Ishikawa (cell line): Measurements from ENCODE around the gene AUTS2.

Source experiments
- CEBPB ChIP-seq: IDR thresholded peaks from 2 replicates; pipeline ENCODE4 v1.6.1; 2012
- CREB1 ChIP-seq: IDR thresholded peaks from 2 replicates; pipeline ENCODE4 v1.6.1; 2012; ENCODE audit warnings: low read depth
- EGR1 ChIP-seq: IDR thresholded peaks from 2 replicates; pipeline ENCODE4 v1.6.1; 2012
- EP300 ChIP-seq: IDR thresholded peaks from 2 replicates; pipeline ENCODE4 v1.6.1; 2012; ENCODE audit warnings: borderline replicate concordance
- FOXM1 ChIP-seq: IDR thresholded peaks from 2 replicates; pipeline ENCODE4 v1.6.1; 2012; ENCODE audit warnings: low read depth, borderline replicate concordance
- MAX ChIP-seq: IDR thresholded peaks from 2 replicates; pipeline ENCODE4 v1.6.1; 2012
- NFIC ChIP-seq: IDR thresholded peaks from 2 replicates; pipeline ENCODE4 v1.6.1; 2012
- RAD21 ChIP-seq: IDR thresholded peaks from 2 replicates; pipeline ENCODE4 v1.6.1; 2012; ENCODE audit warnings: low read depth
- REST ChIP-seq: IDR thresholded peaks from 2 replicates; pipeline ENCODE4 v1.6.1; 2012; ENCODE audit warnings: low read depth, mild to moderate bottlenecking
- TAF1 ChIP-seq: IDR thresholded peaks from 2 replicates; pipeline ENCODE4 v1.6.1; 2012; ENCODE audit warnings: low read depth, mild to moderate bottlenecking
- TCF12 ChIP-seq: IDR thresholded peaks from 2 replicates; pipeline ENCODE4 v1.6.1; 2012; ENCODE audit warnings: low read depth
- TEAD4 ChIP-seq: IDR thresholded peaks from 2 replicates; pipeline ENCODE4 v1.6.1; 2012
- USF1 ChIP-seq: IDR thresholded peaks from 2 replicates; pipeline ENCODE4 v1.6.1; 2012
- YY1 ChIP-seq: IDR thresholded peaks from 2 replicates; pipeline ENCODE4 v1.6.1; 2012; ENCODE audit warnings: low read depth

GRCh38 chr7:69775231-69775771 is 177.0 kb downstream of the AUTS2 start:
- TF ChIP-seq RAD21 (no peak), EP300 (no peak), REST (no peak), TCF12 (no peak), TAF1 (no peak), MAX (no peak), YY1 (no peak), USF1 (no peak), CEBPB (no peak), EGR1 (no peak), CREB1 (no peak), FOXM1 (no peak), TEAD4 (no peak), NFIC (no peak)
